ENCODE data around the gene ATF7IP2.

Gene ATF7IP2

DNA sequence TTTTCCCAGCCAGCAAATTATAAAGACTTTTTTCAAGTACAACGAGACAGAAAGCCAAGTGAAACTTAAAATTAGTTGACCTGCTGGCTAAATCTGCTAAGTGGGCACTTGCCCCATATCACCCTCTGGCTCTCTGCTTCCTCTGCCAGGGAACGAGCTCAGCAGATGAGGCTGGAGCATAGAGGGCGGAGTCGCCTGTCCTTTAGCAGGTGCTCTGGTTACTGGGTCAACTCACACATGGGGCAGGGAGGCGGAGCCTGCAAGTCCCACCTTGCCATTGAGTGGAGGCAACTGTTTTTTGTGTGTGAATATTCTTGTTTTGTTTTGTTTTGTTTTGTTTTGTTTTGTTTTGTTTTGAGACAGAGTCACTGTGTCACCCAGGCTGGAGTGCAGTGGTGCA, 132.0 kb downstream of the ATF7IP2 start:
- DNase-seq = no peak

DNA sequence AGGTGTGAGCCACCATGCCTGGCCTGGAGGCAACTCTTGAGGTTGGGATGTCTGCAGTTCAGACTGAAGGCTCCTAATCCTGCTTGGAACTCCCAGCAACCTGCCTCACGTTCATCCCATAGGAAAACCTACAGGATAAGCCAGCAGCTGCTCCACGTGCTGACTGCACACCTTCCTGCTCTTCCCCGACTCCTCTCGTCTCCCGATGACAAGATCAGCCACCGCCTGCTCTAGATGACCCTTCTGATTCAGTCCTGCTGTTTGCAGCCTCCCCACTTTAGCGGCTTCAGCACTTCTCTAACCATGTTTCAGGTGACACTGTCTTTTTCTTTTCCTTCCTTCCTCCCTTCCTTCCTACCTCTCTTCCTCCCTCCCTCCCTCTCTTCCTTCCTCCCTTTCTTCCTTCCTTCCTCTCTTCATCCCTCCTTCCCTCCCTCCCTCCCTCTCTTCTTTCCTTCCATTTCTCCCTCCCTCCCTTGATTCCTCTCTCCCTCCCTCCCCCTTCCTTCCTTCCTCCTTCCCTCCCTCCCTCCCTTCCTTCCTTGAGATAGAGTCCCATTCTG, 132.7 kb downstream of the ATF7IP2 start:
- DNase-seq = no peak

DNA sequence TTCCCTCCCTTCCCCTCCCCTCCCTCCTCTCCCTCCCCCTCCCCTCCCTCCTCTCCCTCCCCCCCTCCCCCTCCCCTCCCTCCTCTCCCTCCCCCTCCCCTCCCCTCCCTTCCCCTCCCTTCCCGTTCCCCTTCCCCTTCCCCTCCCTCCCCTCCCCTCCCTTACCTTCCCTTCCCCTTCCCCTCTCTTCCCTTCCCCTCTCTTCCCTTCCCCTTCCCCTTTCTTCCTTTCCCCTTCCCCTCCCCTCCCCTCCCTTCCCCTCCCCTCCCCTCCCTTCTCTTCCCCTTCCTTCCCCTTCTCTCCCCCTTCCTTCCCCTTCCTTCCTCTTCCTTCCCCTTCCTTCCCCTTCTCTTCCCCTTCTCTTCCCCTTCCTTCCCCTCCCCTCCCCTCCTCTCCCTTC, 133.4 kb downstream of the ATF7IP2 start:
- no peak for DNase-seq

DNA sequence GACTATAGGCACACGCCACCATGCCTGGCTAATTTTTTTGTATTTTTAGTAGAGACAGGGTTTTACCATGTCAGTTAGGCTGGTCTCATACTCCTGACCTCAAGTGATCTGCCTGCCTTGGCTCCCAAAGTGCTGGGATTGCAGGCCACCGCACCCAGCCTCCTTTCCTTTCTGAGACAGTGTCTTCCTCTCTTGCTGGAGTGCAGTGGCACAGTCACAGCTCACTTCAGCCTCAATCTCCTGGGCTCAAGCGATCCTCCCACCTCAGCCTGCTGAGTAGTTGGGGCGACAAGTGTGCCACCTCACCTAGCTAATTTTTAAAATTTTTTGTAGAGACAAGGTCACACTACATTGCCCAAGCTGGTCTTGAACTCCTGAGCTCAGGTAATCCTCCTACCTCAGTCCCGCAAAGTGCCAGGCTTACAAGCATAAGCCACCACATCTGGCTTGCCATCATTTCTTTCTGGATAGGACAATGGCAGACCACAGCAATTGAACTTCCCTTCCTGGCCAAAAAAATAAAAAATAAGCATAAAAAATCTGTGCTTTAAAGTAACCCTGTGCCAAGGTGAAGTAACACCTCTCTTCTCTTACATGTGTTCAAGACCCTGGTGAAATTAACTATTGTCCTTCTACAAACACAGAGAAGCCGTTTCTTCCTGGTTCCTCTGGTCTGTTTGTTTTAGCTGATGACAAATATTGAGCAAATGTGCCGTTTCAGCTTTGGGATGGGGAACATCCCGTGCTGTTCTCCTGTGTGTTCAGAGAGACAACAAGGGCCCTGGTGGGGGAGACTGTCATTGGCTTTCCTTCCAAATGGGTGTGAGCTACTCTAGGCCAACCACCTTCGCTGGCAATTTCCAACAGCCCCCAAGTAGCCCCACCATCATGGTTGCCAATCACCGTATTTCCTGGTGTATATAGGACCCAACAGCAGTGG, 134.3 kb downstream of the ATF7IP2 start:
- DNase-seq = no peak

DNA sequence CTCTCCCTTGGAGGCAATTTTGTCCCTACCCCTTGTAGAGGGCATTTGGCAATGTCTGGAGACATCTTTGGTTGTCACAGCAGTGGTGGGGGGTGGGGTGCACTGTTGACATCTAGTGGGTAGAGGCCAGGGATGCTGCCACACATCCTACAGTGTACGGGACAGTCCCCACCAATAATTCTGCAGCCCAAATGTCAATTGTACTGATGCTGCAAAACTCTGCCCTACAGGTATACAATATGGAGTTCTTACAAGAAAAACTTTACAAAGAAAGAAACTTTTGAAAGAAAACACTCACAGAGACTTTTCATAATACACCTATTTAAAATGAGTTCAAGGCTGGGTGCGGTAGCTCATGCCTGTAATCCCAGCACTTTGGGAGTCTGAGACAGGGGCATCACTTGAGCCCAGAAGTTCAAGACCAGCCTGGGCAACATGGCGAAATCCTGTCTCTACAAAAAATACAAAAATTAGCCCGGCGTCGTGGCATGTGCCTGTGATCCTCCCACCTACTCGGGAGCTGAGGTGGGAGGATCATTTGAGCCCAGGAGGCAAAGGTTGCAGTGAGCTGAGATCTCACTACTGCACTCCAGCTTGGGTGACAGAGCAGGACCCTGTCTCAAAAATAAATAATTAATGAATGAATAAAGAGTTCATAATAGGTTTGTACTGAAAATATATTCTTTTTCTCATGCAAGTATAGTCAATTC, 135.2 kb downstream of the ATF7IP2 start:
- DNase-seq = no peak

DNA sequence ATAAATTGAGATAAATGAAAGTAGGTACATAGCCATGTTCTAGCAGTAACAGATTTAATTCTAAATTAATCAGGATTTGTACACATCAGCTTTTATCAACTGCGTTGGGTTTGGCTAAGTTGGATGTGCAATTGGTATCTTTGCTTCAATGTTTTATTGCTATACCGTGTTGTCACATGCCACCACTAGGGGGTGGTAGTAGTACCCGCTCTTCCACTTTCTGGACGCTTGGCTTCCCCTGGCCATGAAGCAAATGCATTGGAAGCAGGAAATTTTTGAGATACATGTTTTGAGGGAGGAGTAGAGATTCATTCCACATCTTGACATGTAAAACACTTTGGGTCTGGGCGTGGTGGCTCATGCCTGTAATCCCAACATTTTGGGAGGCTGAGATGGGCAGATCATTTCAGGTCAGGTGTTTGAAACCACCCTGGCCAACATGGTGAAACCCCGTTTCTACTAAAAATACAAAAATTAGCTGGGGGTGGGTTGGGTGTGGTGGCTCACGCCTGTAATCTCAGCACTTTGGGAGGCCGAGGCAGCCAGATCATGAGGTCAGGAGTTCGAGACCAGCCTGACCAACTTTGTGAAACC, 135.9 kb downstream of the ATF7IP2 start:
- no peak for DNase-seq

DNA sequence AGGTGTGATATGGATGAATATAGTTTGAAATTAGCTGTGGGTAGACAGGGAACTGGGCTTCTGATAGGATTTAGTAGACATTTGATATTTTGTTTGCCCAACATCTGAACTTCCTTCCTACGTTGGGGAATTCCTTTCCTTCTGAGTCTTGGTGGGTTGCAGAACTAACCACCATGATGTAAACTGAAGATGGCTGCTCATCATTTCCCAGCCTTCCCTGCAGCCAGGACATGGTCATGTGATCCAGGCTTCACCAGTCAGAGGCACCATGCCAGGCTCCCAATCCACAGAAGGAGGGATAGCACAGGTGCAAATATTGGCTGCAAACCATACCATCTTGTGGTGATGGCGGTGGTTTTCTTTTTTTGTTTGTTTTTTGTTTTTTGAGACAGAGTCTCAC, 137.1 kb downstream of the ATF7IP2 start:
- DNase-seq = no peak

DNA sequence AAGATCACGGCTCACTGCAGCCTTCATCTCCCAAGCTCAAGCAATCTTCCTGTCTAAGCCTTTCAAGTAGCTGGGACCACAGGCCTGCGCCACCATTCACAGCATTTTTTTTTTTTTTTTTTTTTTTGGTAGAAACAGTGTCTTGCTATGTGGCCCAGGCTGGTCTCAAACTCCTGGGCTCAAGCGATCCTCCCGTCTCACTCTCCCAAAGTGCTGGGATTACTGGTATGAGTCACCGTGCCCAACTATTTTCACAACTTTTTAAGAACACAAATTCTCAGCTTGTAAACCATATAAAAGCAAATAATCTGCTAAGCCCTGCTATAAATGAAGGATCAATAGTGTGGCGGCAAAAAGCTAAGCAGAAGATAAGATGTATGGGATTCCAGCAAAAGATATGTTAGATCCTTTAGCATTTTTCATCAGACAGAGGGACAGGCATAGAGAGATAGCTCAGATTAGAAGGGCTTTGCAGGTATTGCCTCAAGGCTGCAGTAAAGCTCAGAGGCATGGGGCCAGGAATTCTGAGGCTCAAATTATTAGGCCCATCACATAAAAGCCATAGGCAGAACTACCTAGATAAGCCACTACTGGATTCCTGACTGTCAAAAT, 139.5 kb downstream of the ATF7IP2 start:
- DNase-seq = no peak

DNA sequence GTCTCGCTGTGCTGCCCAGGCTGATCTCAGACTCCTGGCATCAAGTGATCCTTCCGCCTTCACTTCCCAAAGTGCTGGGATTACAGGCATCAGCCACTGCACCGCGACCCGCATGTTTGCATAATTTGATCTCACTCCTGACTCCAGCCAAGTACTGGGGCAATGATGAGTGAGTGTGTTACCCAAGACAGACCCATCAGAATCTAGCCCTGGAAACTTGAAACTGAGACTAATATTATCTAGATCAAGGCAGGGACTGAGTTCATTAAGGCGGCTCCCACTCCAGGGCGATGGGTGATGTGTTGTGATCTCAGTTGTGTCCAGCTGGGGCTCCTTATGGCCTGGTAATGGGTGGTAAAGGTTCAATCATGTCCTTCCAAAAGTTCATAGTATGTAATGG, 141.1 kb downstream of the ATF7IP2 start:
- no peak for DNase-seq

GRCh38 chr16:10528635-10529034, 142.8 kb downstream of the ATF7IP2 start:
- DNase-seq = no peak

DNA sequence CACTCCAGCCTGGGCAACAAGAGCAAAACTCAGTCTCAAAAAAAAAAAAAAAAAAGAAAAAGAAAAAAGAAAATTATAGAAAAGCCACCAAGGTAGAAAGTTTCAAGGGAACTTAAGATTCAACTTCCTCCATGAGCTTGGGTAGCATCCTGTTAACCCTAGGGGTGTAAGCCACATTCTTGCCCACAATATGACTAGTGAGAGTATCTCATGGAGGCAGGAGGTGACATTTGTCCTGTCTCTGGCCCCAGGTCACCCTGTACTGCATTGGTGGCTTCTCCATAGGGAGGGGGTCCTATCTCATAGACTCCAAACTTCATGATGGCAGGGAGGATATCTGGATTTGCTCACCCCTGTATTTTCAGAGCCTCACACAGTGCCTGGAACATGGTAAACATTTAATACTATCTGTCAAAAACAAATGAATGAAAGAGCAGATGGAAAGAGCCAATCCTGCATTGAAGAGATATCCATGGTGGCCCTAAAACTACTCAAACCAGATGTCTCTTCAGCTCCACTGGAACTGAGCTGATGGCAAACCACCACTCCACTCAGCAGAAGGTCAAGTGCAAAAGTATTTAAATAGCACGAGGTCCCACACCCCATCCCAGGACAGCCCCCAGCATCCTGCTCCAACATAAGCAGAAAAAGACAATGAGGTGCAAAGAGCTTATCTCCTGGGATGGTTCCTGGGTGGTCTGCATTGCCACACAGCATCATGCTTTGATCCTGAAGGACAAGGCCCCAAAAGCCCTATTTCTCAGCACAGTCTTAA, 144.2 kb downstream of the ATF7IP2 start:
- DNase-seq = no peak

DNA sequence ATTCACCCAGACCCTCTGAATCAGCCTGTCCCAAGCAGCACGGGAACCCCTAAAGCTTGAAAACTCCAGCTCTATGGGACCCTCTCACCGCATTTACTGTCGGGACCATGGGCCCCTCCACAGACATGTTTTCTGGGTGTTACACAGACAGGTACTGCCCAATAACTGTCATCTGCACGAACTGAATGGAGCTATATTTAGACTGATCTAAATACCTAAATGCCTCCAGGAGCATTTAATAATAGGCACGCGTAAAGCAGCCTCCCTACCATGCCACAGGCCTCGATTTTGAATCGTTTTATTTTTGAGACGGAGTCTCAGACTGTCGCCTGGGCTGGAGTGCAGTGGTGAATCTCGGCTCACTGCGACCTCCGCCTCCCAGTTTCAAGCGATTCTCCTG, 144.8 kb downstream of the ATF7IP2 start:
- no peak for DNase-seq

GRCh38 chr16:10531582-10531981, 145.7 kb downstream of the ATF7IP2 start:
- no peak for DNase-seq

Measured in SW 1271 (cell line).